Activated CD4-positive, CD25-positive, alpha-beta regulatory T cell (primary cell): ENCODE results near the gene LCT.
"Not testable (repeated sequence)": the region's sequence is repeated elsewhere in the genome, so short reads cannot be mapped to it uniquely, and the experiment has no call there.

Source experiments
- DNase-seq, 4 experiments: peaks; one replicate each; lab custom pipeline; 2025; lab: John Stamatoyannopoulos, UW

The LCT gene

GRCh38 chr2:135831180-135831812, 5.7 kb downstream of the LCT start:
- DNase-seq = no peak

- DNase-seq = no peak
Observed at GRCh38 chr2:135829378-135830135, 7.4 kb downstream of the LCT start.

DNA sequence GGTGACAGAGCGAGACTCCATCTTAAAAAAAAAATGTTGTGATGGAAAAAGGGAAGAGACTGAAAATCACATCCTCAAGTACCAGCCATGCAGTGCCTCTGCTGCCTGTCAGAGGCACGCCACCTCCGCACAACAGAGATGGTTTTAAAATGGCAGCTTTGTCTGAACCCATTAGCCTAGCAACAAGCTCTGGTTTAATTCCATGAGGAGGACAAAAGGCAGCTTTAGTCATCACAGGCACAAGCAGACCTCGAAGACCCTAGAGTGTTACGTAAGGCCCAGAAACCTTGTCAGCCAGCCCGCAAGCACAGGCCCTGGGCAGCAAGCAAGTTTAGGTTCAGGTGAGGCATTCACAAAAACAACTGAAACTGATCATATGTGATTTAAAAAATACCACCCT, 10.4 kb downstream of the LCT start:
- no peak for DNase-seq

- no peak for DNase-seq
Observed at GRCh38 chr2:135825550-135826176, 11.3 kb downstream of the LCT start.

DNA sequence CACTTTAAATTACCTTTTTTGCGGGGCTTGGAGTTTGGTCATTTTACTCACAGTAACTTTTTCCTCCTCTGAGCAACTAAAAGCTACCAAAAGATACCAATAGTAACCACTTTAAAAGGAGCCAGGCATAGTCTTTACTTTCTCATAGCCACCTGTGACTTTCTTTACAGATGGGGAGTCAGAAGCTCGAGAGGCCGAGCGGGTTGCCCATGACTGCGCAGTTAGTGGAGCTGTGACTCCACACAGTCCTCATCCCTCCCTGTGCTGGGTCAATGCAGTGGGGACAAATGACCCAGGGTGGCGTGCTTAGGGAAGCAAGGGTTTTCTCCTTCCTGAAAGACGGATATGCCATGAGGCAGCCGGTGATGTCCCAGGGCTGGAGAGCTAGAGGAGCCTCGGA, 11.9 kb downstream of the LCT start:
- no peak for DNase-seq

DNA sequence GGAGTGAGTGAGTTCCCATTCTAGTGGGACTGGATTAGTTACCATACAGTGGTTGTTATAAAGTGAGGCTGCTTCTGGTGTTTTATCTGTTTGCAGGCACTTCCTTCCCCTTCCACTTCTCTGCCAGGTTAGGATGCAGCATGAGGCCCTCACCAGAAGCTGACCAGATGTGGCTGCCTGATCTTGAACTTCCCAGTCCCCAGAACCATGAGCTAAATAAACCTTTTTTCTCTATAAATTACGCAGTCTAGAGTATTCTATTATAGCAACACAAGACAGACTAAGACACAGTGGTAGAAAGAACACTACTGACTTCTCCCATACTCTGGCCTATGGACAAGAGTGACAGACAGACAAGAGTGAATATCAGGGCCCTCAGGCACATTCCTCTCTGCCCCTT, 14.1 kb downstream of the LCT start:
- no peak for DNase-seq

DNA sequence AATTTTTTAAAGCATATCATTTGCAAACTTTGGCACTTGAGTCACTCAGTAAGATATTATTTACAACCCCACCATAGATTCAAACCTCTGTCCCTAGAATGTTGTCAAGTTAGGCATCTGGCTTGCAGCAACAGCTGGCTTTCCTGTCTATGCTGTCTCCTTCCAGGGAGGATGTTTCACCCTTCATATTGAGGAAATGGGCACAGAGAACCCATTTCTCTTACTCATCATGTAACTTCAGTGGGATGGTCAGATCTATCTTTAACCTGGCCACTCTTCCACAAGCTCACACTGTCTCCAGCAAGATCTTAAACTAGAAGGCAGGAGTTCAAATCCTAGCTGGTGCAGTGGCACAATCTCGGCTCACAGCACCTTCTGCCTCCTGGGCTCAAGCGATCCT, 15.8 kb downstream of the LCT start:
- no peak for DNase-seq

GRCh38 chr2:135820003-135820618, 16.9 kb downstream of the LCT start:
- DNase-seq = peak in 3 of 4 experiments; percentile 25 to 58 (median 29)

- DNase-seq = no peak
Observed at GRCh38 chr2:135818937-135819610, 17.9 kb downstream of the LCT start.

DNA sequence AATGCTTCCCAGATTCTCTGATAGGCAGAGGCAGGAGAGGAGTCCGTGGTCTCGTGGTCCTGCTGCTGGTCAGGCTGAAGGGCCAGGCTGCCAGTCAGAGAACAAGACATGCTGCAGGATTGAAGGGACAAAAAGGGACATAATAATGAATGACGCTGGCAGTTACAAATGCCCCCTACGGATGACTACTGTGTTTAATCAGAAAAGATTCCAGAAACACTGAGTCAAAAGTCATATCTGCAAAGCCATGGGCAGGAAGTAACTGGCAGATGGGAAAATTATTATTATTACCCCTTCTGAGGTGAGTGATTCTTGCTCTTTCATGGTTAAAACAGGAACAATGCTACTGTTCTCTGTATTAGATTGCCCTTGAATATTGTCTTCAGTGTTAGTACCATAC, 19.0 kb downstream of the LCT start:
- no peak for DNase-seq

GRCh38 chr2:135817466-135817865, 19.5 kb downstream of the LCT start:
- DNase-seq = no peak

DNA sequence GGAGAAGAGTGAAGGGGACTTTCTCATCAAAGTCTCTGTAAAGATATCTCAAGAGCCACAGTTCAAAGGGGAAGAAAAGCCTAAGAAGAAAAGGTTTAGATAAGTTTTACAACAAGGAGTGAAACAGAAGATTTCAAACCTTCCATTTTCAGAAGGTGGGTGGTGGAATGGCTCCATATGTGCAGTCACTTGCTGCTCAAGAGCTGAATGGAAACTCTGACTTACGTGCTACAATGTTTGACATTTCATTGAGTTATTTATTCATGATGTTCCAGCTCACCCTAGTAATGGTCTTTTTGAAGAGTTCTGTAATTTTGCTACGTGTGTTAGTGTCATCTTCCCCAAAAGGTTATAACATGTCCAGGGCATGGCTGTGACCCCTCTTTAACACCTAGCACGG, 21.7 kb downstream of the LCT start:
- DNase-seq = no peak

- DNase-seq = no peak
Observed at GRCh38 chr2:135812907-135813511, 24.0 kb downstream of the LCT start.

- not testable (repeated sequence) for DNase-seq
Observed at GRCh38 chr2:135807874-135808273, 29.1 kb downstream of the LCT start.

DNA sequence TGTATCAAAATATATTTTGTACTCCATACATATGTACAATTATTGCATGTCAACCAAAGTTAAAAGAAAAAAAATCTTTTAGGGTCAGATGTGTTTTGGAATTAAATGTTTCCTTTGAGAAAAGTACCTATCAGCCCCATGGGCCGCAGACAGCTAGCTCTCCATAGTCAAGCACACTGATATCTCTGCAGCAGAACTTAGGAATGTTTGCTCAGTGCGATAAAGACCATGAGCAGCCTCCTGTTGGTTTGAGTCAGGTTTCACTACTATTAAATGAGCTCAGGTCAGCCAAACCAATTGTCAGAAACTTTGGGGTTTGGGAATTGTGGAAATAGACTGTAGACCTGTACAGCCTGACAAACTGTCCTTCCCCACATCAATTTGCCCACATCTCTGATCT, 33.7 kb downstream of the LCT start:
- no peak for DNase-seq

DNA sequence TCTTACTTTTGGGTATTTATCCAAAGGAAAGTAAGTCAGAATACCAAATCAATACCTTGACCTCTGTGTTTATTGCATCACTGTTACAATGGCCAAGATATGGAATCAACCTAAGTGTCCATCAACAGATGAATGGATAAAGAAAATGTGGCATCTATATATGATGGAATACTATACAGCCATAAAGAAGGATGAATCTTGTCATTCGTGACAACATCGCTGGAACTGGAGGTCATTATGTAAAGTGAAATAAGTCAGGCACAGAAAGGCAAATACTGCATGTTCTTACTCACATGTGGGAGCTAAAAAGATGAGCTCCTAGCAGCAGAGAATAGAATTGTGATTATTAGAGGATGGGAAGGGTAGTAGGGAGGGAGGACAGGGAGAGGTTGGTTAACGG, 34.6 kb downstream of the LCT start:
- DNase-seq = no peak

- no peak for DNase-seq
Observed at GRCh38 chr2:135800513-135801460, 36.2 kb downstream of the LCT start.

DNA sequence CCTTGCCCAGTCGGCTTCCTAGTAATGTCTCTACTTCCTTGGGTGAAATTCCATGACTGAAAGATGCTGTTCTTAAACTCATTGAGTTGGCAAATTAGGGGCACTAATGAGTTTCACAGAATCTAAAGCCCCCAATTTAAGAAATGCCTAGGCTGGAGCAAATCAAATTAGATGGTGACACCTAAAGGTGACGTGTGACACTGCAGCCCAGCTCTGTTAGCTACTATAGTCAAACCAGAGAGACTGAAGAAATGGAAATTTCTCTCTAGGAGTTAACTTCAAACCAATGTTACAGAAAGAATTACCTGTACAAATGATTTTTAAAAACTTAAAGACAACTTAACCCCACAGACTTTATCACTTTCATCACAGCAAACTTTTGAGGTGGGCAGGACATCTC, 37.2 kb downstream of the LCT start:
- DNase-seq = no peak

DNA sequence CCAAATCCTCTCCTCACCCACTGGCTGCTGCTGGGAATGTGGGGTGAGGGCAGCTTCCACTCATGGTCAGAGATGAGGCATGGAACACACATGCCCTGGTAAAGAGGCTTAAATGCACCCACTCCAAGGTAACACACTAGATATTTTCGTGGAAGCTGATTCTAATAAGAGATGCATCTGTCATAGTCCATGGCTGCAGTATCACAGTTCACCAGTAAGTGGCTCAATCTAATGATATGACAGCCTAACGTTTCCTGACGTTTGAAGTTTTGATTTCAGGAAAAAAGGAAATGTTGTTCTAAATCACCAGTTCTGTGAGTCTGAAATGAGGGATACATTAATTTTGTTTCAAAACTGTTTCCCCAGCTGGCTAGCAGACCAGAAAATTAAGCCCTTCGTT, 38.2 kb downstream of the LCT start:
- DNase-seq = no peak

DNA sequence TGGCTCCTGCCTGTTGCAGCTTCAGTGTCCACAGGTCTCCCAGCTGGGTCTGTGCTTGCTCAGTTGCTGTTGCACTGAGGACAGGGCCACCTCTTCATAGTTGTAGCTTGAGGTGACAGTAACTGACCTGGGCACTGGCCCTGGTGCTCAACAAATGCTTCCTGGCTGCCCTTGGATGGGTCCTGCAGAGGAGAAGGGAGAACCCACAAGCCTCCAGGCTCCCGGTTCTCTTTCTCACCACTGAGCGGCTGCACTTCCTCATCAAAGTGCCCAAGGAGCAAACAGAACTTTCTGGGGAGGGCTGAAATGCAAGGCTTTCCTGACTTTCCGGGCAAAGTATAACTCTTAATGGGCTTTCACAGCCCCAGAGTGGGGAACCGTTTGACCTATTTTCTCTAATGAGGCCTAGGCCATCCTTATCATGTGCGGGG, 38.7 kb downstream of the LCT start:
- no peak for DNase-seq
